K562 (cell line): ENCODE data around the gene RALGAPA2. TPM values are rescaled to one million over a fixed set of nuclear protein-coding genes. Genes with fewer than 3 reads are reported as not detected.

Experiments used
- ATAC-seq: fragments of 200-7000 bp; cut with Tn5 transposase; 3 replicates; pipeline ENCODE4 v1.9.1; 2020; ENCODE audit warnings: moderate library complexity
- BruUV-seq: library from RNA; stranded (reverse); fragments of 400-500 nt; replicated peaks from 2 replicates; lab custom pipeline; 2021; lab: Mats Ljungman, UMichigan
- CTCF ChIA-PET: fragments of 300-600 bp; formaldehyde crosslinking; extraction: SDS; loops from one replicate; lab custom pipeline; 2021; ENCODE audit warnings: low intra/inter-chr PET ratio; lab: Yijun Ruan, JAX
- POLR2A ChIA-PET: fragments of 300-600, 350-650 bp; sonication (Branson Sonifier 250); formaldehyde crosslinking; extraction: SDS; loops from one replicate; lab custom pipeline; 2021; ENCODE audit warnings: antibody characterized with exemption, inconsistent platforms; lab: Yijun Ruan, JAX
- DNase-seq, 4 experiments: peaks; one replicate each; pipeline versions ENCODE4 v3.0.0 to v3.0.0-alpha.2; 2011 to 2018; ENCODE audit warnings: low spot score in 3 of 4, mixed read lengths in 3 of 4; ENCODE audit errors: extremely low read depth in 1 of 4
- FAIRE-seq: peaks from 2 replicates; lab custom pipeline; 2011; peaks lifted over from hg19 to GRCh38; lab: Jason Lieb, UNC
- H2AFZ ChIP-seq: 2 replicates; pipeline ENCODE4 v1.6.0; 2011; ENCODE audit warnings: low read depth, low read length, control low read depth, inconsistent platforms
- H3K27ac ChIP-seq: fragments of 200-600 bp; 3 replicates; pipeline ENCODE4 v1.8.0; 2011; ENCODE audit warnings: low read depth, mild to moderate bottlenecking, control low read depth, inconsistent platforms, low read length, moderate library complexity, mixed read lengths; ENCODE audit errors: extremely low read depth
- H3K27me3 ChIP-seq, 2 experiments: fragments of 300-600 bp in 1 of 2; 2 replicates in 1 of 2; 3 replicates in 1 of 2; pipeline versions ENCODE4 v1.6.0 to v1.8.0; 2011; ENCODE audit warnings: inconsistent platforms in 2 of 2, low read length in 2 of 2, mild to moderate bottlenecking in 1 of 2, mixed read lengths in 1 of 2, moderate library complexity in 1 of 2; ENCODE audit not compliant: control insufficient read depth in 2 of 2, insufficient read depth in 2 of 2
- H3K36me3 ChIP-seq: fragments of 300-600 bp; 3 replicates; pipeline ENCODE4 v1.8.0; 2011; ENCODE audit warnings: mild to moderate bottlenecking, low read length, inconsistent platforms; ENCODE audit not compliant: control insufficient read depth, insufficient read depth
- H3K4me1 ChIP-seq, 2 experiments: fragments of 200-600 bp in 1 of 2; replicated peaks in 1 of 2; 2 replicates in 1 of 2; 3 replicates in 1 of 2; pipeline versions ENCODE4 v1.5.1 to v1.8.0; 2011; ENCODE audit warnings: inconsistent platforms in 2 of 2, low read length in 2 of 2, mild to moderate bottlenecking in 1 of 2, mixed read lengths in 1 of 2, moderate library complexity in 1 of 2; ENCODE audit not compliant: control insufficient read depth in 2 of 2, insufficient read depth in 2 of 2
- H3K4me2 ChIP-seq: 2 replicates; pipeline ENCODE4 v1.6.1; 2011; ENCODE audit warnings: low read length, control low read depth, inconsistent platforms, mixed read lengths; ENCODE audit not compliant: insufficient read depth
- H3K4me3 ChIP-seq: fragments of 200-600 bp; sonication (generic), shearing (Covaris generic); 2 replicates; pipeline ENCODE4 v1.5.1; 2016; ENCODE audit warnings: control low read depth, inconsistent platforms
- H3K79me2 ChIP-seq: fragments of 200-600 bp; 3 replicates; pipeline ENCODE4 v1.8.0; 2011; ENCODE audit warnings: low read length, inconsistent platforms; ENCODE audit not compliant: control insufficient read depth, insufficient read depth
- H3K9ac ChIP-seq, 2 experiments: 2 replicates each; pipeline versions ENCODE4 v1.6.0 to v1.6.1; 2011; ENCODE audit warnings: low read depth in 2 of 2, low read length in 2 of 2, control low read depth in 1 of 2, inconsistent platforms in 1 of 2, mild to moderate bottlenecking in 1 of 2, mixed read lengths in 1 of 2; ENCODE audit not compliant: insufficient read depth in 1 of 2
- H3K9me1 ChIP-seq: one replicate; pipeline ENCODE4 v1.6.0; 2011; ENCODE audit warnings: inconsistent platforms, mild to moderate bottlenecking, low read length, moderate library complexity; ENCODE audit not compliant: control insufficient read depth, insufficient read depth
- H3K9me3 ChIP-seq: replicated peaks from 2 replicates; pipeline ENCODE4 v1.5.1; 2011; ENCODE audit warnings: low read depth, low read length, inconsistent platforms; ENCODE audit not compliant: control insufficient read depth, insufficient read depth
- H4K20me1 ChIP-seq: replicated peaks from 2 replicates; pipeline ENCODE4 v1.6.1; 2011; ENCODE audit warnings: low read length, inconsistent platforms, mixed read lengths; ENCODE audit not compliant: control insufficient read depth, insufficient read depth
- C11orf30 ChIP-seq: fragments of 450-650 bp; IDR thresholded peaks from 2 replicates; pipeline ENCODE4 v1.6.1; 2016; ENCODE audit warnings: low read depth, mild to moderate bottlenecking
- RBFOX2 ChIP-seq: fragments of 200-400 bp; formaldehyde crosslinking; IDR thresholded peaks from 2 replicates; pipeline ENCODE4 v1.6.1; 2017; ENCODE audit warnings: low read depth, mild to moderate bottlenecking, low read length, moderate library complexity
- WGBS: fragments of 100-300 bp; shearing (Covaris generic); methylation state at CpG from one replicate; pipeline ENCODE4 v1.1.6; 2016; ENCODE audit warnings: low coverage, mixed read lengths; ENCODE audit not compliant: insufficient coverage; ENCODE audit errors: missing lambda C conversion rate; 5-methylcytosine and 5-hydroxymethylcytosine counted together
- in situ Hi-C: fragments of 300-500 bp; cut with MboI; formaldehyde crosslinking; loops from 4 replicates; pipeline ENCODE4 v1.15.0; 2018; ENCODE audit warnings: inconsistent platforms, mixed read lengths
- intact Hi-C: fragments of 100-400 bp; cut with micrococcal nuclease; formaldehyde crosslinking; loops from 2 replicates; pipeline ENCODE4 v1.14.2; 2022
- polyA plus RNA-seq, 8 experiments: library from polyadenylated mRNA; depleted of rRNA in 4 of 8; stranded (reverse) in 5 of 8; unstranded in 3 of 8; fragments of >200 nt; fragmentation: Nextera tagmentation in 2 of 8; fragmentation: Illumina TruSeq in 1 of 8; extraction: Ambion mirVana in 2 of 8; extraction: Trizol in 1 of 8; gene quantifications; 2 replicates each; pipeline versions ENCODE4 v1.2.1 to v1.2.3, GENCODE V29; 2011 to 2014; ENCODE audit warnings: inconsistent platforms in 1 of 8, missing spikeins in 1 of 8
- total RNA-seq, 7 experiments: library from RNA; depleted of rRNA in 6 of 7; stranded (reverse); fragments of >200 nt in 6 of 7; fragmentation: Illumina TruSeq in 2 of 7; extraction: Trizol in 2 of 7; gene quantifications; 2 replicates each; pipeline versions ENCODE4 v1.2.1 to v1.2.3, GENCODE V29; 2011 to 2021; ENCODE audit warnings: low replicate concordance in 1 of 7
- TF ChIP-seq, protein P1 (sequence below): fragments of 250-450 bp; sonication (Bioruptor Pico); IDR thresholded peaks from 2 replicates; pipeline ENCODE4 v1.8.0; 2021; ENCODE audit warnings: borderline replicate concordance, mild to moderate bottlenecking, moderate library complexity; ENCODE audit not compliant: poor library complexity, severe bottlenecking
- TF ChIP-seq, protein P2 (sequence below): fragments of 450-650 bp; formaldehyde crosslinking; IDR thresholded peaks from 2 replicates; pipeline ENCODE4 v1.4.0; 2020; ENCODE audit warnings: mild to moderate bottlenecking, mixed read lengths

Gene RALGAPA2
- total and polyA plus RNA-seq, 9 of the 15 experiments (the other 6 are each of a cell fraction or from before 2014, with no cell fraction given) = 0.35 to 2.7 (median 1.4) TPM

DNA sequence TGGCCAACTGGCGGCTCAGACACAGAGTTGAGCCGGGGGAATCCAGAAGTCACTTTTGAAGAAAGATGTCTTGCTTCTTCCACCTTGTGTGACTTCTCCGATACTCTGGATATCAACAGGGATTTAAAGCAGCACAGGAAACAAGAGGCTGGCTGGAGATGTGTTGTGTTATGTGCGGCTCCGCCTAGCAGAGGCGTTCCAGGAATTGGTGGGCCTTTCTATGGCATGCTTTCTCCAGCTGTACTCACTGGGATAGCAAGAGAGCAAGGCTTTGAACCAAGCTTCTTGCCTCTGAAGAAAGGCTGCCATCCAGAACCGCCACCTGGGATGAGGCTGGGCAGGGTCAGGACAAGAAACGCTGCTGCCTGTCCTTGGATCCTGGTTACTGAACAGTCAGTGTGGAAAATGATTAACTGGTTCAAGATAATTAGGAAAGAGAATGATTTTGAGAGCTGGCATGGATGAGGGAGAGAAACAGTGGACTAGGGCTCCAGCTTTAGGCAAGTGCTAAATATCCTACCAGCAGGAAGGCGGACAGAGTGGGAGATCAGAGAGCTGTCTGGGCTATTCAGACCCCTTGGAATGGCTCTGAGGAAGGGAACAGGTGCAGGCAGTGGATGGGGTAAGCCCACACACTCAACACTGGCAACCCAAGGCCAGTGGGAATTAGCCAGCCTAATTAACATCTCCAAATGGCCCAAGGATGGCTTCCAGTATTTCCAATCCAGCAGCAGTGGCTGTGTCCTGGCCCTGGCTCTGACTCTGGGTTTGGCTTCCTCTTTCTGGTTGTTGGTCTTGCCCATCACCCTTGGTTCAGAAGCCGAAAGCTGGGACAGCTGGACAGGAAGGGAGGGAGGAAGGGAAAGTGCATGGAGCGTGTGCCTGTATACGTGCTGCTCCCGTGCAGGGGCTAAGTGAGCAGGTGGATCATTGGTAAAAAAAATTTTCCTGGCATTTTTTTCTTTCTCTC is 312.6 kb downstream of the RALGAPA2 start:
- Histone ChIP-seq H3K4me3 (no peak overlapping the region), H3K9me1 (no peaks in the 10 kb centered on the region), H4K20me1 (no peaks in the 10 kb centered on the region), H3K4me2 (no peak overlapping the region), H3K9ac (no peak overlapping the region), H3K79me2 (no peaks in the 10 kb centered on the region), H3K27ac (no peak overlapping the region), H3K27me3 (peaks cover 0 to 37% of the 10 kb centered on the region in 2 experiments; a peak in 3 of 5 replicates), H3K9me3 (no peaks in the 10 kb centered on the region), H3K4me1 (no peaks in the 10 kb centered on the region), H3K36me3 (no peaks in the 10 kb centered on the region), H2AFZ (no peak overlapping the region)
- BruUV-seq = no TSS peak
- no peak for FAIRE-seq
- no peak for ATAC-seq
- in situ Hi-C loops (no loop called here), intact Hi-C loops (no loop called here)
- 1% methylated on average over 9 of the region's 13 CpGs for WGBS
- CTCF ChIA-PET = no interaction called here
- no peak for DNase-seq
- POLR2A ChIA-PET = interaction anchor here (0.6 kb wide), 1 partner anchor 41 kb away, joined by 3 read pairs; no protein-coding TSS in a partner anchor
- TF ChIP-seq RBFOX2 (no peak), C11orf30 (no peak)
- TF ChIP-seq, protein P1, sequence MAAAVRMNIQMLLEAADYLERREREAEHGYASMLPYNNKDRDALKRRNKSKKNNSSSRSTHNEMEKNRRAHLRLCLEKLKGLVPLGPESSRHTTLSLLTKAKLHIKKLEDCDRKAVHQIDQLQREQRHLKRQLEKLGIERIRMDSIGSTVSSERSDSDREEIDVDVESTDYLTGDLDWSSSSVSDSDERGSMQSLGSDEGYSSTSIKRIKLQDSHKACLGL (CRISPR knock-in tag) = no peak
- TF ChIP-seq, protein P2, sequence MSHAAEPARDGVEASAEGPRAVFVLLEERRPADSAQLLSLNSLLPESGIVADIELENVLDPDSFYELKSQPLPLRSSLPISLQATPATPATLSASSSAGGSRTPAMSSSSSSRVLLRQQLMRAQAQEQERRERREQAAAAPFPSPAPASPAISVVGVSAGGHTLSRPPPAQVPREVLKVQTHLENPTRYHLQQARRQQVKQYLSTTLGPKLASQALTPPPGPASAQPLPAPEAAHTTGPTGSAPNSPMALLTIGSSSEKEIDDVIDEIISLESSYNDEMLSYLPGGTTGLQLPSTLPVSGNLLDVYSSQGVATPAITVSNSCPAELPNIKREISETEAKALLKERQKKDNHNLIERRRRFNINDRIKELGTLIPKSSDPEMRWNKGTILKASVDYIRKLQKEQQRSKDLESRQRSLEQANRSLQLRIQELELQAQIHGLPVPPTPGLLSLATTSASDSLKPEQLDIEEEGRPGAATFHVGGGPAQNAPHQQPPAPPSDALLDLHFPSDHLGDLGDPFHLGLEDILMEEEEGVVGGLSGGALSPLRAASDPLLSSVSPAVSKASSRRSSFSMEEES (CRISPR knock-in tag) = no peak
